Brain microvascular endothelial cell (primary cell): Measurements from ENCODE around the gene ECSCR.

Experiments used
- DNase-seq: peaks from one replicate; pipeline ENCODE4 v3.0.0-alpha.2; 2020
- H3K27ac ChIP-seq: fragments of 250-450 bp; sonication (Bioruptor Pico); 2 replicates; pipeline ENCODE4 v1.5.1; 2020; ENCODE audit warnings: mild to moderate bottlenecking, moderate library complexity
- H3K27me3 ChIP-seq: fragments of 250-450 bp; sonication (Bioruptor Pico); replicated peaks from 2 replicates; pipeline ENCODE4 v1.5.1; 2020; ENCODE audit warnings: mild to moderate bottlenecking
- H3K36me3 ChIP-seq: fragments of 250-450 bp; sonication (Bioruptor Pico); replicated peaks from 2 replicates; pipeline ENCODE4 v1.5.1; 2020; ENCODE audit warnings: mild to moderate bottlenecking
- H3K4me3 ChIP-seq: 2 replicates; pipeline ENCODE4 v1.5.1; 2011; ENCODE audit warnings: low read depth, mild to moderate bottlenecking, control low read depth, low read length, moderate library complexity
- CTCF ChIP-seq: IDR thresholded peaks from 2 replicates; pipeline ENCODE4 v1.5.1; 2011; ENCODE audit warnings: low read depth, mild to moderate bottlenecking, moderate library complexity, low read length, control low read depth, inconsistent platforms; ENCODE audit errors: missing control alignments
- in situ Hi-C: cut with HindIII; loops from 2 replicates; pipeline ENCODE4 v1.10.0; 2017; ENCODE audit warnings: low sequenced_read_pairs, low pct_ligation_motif_present

Gene ECSCR

GRCh38 chr5:139453683-139454567, 8.6 kb downstream of the ECSCR start:
- H3K36me3 ChIP-seq = peaks cover 30% of the 10 kb centered on the region
- in situ Hi-C loops = no loop called here
- no peak overlapping the region for H3K4me3 ChIP-seq
- no peaks in the 10 kb centered on the region for H3K27me3 ChIP-seq
- no peak for TF ChIP-seq CTCF
- H3K27ac ChIP-seq = no peak overlapping the region
- DNase-seq = no peak

GRCh38 chr5:139451878-139452660, 10.5 kb downstream of the ECSCR start:
- no peak overlapping the region for H3K27ac ChIP-seq
- DNase-seq = no peak
- H3K4me3 ChIP-seq = no peak overlapping the region
- H3K36me3 ChIP-seq = peaks cover 29% of the 10 kb centered on the region
- in situ Hi-C loops = no loop called here
- H3K27me3 ChIP-seq = no peaks in the 10 kb centered on the region
- TF ChIP-seq CTCF = no peak

- in situ Hi-C loops = no loop called here
- no peaks in the 10 kb centered on the region for H3K27me3 ChIP-seq
- H3K27ac ChIP-seq = no peak overlapping the region
- no peak for DNase-seq
- no peak overlapping the region for H3K4me3 ChIP-seq
- peaks cover 29% of the 10 kb centered on the region for H3K36me3 ChIP-seq
- TF ChIP-seq CTCF = no peak
Observed at GRCh38 chr5:139451176-139451575, 11.4 kb downstream of the ECSCR start.

GRCh38 chr5:139446956-139447779, 15.4 kb downstream of the ECSCR start:
- in situ Hi-C loops = no loop called here

More at GRCh38 chr5:139446956-139447779, 15.4 kb downstream of the ECSCR start:
- H3K27ac ChIP-seq = no peak overlapping the region
- no peak overlapping the region for H3K4me3 ChIP-seq
- H3K36me3 ChIP-seq = peaks cover 19% of the 10 kb centered on the region
- no peak for TF ChIP-seq CTCF
- DNase-seq = no peak
- no peaks in the 10 kb centered on the region for H3K27me3 ChIP-seq
